ENCODE results near the gene ZG16. TPM values are rescaled to one million over a fixed set of nuclear protein-coding genes. Genes with fewer than 3 reads are reported as not detected.
A peak's percentile ranks its signal among the peaks of the same experiment; 100 is the strongest.

The ZG16 gene
- total and polyA plus RNA-seq, 9 of the 15 experiments (the other 6 are each of a cell fraction or from before 2014, with no cell fraction given), result 0.04 TPM; not detected in 8

DNA sequence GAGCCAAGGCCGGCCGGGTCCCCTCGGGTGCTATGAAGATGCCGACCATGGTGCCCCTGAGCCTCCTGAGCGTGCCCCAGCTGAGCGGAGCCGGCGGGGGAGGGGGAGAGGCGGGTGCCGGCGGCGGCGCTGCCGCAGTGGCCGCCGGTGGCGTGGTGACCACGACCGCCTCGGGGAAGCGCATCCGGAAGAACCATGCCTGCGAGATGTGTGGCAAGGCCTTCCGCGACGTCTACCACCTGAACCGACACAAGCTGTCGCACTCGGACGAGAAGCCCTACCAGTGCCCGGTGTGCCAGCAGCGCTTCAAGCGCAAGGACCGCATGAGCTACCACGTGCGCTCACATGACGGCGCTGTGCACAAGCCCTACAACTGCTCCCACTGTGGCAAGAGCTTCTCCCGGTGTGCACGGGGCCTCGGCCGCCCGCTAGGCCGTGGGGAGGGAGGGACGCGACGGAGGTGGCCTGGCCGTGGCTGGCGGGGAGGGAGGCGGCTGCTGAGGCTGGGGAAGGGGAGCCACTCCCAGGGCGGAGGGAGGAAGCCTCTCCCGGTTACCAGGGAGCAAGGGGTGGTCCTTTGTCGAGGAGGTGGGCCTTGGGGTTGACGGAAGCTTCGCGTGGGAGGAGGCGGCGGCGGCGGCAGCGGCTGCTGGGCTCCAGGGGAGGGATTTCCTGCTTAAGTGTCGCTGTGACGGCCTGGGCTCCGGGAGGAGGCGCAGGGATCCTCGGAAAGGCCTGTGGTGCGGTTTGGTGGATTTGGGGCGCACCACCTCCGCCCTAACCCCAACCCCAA is 29.6 kb downstream of the ZG16 start (continued):
- TF ChIP-seq, protein P1, sequence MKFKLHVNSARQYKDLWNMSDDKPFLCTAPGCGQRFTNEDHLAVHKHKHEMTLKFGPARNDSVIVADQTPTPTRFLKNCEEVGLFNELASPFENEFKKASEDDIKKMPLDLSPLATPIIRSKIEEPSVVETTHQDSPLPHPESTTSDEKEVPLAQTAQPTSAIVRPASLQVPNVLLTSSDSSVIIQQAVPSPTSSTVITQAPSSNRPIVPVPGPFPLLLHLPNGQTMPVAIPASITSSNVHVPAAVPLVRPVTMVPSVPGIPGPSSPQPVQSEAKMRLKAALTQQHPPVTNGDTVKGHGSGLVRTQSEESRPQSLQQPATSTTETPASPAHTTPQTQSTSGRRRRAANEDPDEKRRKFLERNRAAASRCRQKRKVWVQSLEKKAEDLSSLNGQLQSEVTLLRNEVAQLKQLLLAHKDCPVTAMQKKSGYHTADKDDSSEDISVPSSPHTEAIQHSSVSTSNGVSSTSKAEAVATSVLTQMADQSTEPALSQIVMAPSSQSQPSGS (CRISPR knock-in tag; IDR thresholded peaks at IDR 0.05), result 0 out of 2 replicates have a peak, but pooled peaks have one; percentile 44
- TF ChIP-seq HDAC1 (IDR thresholded peaks at IDR 0.05) (peak in 1 of 2 experiments; percentile 95; a peak in 2 of 4 replicates), ILK (tag; IDR thresholded peaks at IDR 0.05; ENCODE audit: borderline replicate concordance, low read depth) (no peak), ZNF24 (IDR thresholded peaks at IDR 0.05) (peak; percentile 43; the same call in 1 of the 2 replicates), SMARCA5 (IDR thresholded peaks at IDR 0.05) (no peak), ZEB2 (IDR thresholded peaks at IDR 0.05) (no peak), CEBPB (tag; IDR thresholded peaks at IDR 0.05) (peak; percentile 11; the same call in 1 of the 2 replicates), ADNP (tag; IDR thresholded peaks at IDR 0.05) (no peak), ZNF263 (CRISPR knock-in tag; IDR thresholded peaks at IDR 0.05; ENCODE audit: borderline replicate concordance) (peak; percentile 76; the same call in 1 of the 2 replicates), SMC3 (conservative IDR thresholded peaks at IDR 0.05; ENCODE audit: insufficient read depth, low read depth, low read length) (0 out of 2 replicates have a peak, but pooled peaks have one; percentile 10), ZNF76 (CRISPR knock-in tag; IDR thresholded peaks at IDR 0.05; ENCODE audit: borderline replicate concordance) (0 out of 2 replicates have a peak, but pooled peaks have one; percentile 30), RBM39 (optimal IDR thresholded peaks at IDR 0.05; ENCODE audit: low read depth, low read length) (no peak), ARNT (IDR thresholded peaks at IDR 0.05) (no peak), ZNF282 (CRISPR knock-in tag; IDR thresholded peaks at IDR 0.05) (peak; percentile 97)
- TF ChIP-seq, protein P2, sequence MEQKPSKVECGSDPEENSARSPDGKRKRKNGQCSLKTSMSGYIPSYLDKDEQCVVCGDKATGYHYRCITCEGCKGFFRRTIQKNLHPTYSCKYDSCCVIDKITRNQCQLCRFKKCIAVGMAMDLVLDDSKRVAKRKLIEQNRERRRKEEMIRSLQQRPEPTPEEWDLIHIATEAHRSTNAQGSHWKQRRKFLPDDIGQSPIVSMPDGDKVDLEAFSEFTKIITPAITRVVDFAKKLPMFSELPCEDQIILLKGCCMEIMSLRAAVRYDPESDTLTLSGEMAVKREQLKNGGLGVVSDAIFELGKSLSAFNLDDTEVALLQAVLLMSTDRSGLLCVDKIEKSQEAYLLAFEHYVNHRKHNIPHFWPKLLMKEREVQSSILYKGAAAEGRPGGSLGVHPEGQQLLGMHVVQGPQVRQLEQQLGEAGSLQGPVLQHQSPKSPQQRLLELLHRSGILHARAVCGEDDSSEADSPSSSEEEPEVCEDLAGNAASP (IDR thresholded peaks at IDR 0.05), result no peak
- TF ChIP-seq, protein P3, sequence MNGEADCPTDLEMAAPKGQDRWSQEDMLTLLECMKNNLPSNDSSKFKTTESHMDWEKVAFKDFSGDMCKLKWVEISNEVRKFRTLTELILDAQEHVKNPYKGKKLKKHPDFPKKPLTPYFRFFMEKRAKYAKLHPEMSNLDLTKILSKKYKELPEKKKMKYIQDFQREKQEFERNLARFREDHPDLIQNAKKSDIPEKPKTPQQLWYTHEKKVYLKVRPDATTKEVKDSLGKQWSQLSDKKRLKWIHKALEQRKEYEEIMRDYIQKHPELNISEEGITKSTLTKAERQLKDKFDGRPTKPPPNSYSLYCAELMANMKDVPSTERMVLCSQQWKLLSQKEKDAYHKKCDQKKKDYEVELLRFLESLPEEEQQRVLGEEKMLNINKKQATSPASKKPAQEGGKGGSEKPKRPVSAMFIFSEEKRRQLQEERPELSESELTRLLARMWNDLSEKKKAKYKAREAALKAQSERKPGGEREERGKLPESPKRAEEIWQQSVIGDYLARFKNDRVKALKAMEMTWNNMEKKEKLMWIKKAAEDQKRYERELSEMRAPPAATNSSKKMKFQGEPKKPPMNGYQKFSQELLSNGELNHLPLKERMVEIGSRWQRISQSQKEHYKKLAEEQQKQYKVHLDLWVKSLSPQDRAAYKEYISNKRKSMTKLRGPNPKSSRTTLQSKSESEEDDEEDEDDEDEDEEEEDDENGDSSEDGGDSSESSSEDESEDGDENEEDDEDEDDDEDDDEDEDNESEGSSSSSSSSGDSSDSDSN (IDR thresholded peaks at IDR 0.05; ENCODE audit: borderline replicate concordance in 1 of 2, low read depth in 2 of 2, low read length in 2 of 2), result peak; percentile 89 to 96; a peak in 3 of 4 replicates
- TF ChIP-seq, protein P4, sequence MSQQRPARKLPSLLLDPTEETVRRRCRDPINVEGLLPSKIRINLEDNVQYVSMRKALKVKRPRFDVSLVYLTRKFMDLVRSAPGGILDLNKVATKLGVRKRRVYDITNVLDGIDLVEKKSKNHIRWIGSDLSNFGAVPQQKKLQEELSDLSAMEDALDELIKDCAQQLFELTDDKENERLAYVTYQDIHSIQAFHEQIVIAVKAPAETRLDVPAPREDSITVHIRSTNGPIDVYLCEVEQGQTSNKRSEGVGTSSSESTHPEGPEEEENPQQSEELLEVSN (IDR thresholded peaks at IDR 0.05; ENCODE audit: borderline replicate concordance in 1 of 2, extremely low read depth in 1 of 2, insufficient read depth in 1 of 2, insufficient read length in 1 of 2, low read depth in 1 of 2, low read length in 1 of 2, poor library complexity in 1 of 2, severe bottlenecking in 1 of 2), result peak; percentile 84 to 95
